ENCODE results near the gene CASP8.

DNA sequence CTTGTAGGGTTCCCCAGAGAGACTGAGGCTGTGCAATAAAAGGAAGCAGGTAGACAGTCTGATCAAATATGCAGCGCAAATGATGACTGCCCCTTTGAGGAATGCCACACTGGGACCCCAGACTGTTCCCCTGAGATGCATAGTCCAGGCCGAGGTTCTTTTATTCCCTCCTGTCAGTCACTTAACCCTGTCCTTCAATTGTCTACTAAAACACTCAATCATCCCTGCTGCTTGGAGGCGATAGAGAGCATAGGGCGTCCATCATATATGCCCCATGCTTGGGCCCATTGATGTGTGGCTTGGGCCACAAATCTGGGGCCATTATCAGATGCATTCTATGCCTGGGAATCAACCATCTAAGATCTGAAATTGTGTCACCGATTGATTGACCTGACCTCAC lies 15.5 kb upstream of the CASP8 start:
- TF ChIP-seq, protein P1, sequence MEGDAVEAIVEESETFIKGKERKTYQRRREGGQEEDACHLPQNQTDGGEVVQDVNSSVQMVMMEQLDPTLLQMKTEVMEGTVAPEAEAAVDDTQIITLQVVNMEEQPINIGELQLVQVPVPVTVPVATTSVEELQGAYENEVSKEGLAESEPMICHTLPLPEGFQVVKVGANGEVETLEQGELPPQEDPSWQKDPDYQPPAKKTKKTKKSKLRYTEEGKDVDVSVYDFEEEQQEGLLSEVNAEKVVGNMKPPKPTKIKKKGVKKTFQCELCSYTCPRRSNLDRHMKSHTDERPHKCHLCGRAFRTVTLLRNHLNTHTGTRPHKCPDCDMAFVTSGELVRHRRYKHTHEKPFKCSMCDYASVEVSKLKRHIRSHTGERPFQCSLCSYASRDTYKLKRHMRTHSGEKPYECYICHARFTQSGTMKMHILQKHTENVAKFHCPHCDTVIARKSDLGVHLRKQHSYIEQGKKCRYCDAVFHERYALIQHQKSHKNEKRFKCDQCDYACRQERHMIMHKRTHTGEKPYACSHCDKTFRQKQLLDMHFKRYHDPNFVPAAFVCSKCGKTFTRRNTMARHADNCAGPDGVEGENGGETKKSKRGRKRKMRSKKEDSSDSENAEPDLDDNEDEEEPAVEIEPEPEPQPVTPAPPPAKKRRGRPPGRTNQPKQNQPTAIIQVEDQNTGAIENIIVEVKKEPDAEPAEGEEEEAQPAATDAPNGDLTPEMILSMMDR (IDR thresholded peaks at IDR 0.05): no peak
- no peak for TF ChIP-seq POLR2A (IDR thresholded peaks at IDR 0.05)

Measured in adrenal gland (tissue), 5 donors.